Liver (tissue), 3 donors: ENCODE data around the gene EEF2K.

Experiments used
- EGR1 ChIP-seq, 2 donors: IDR thresholded peaks; 2 replicates each; pipeline ENCODE4 v1.6.1; 2016 to 2018; ENCODE audit warnings: antibody characterized with exemption in 2 of 2, low read depth in 2 of 2
- TF ChIP-seq, protein P1 (sequence below): IDR thresholded peaks from 2 replicates; pipeline ENCODE4 v1.6.1; 2016; ENCODE audit warnings: antibody characterized with exemption
- TF ChIP-seq, protein P2 (sequence below): fragments of 150-350 bp; IDR thresholded peaks from 2 replicates; pipeline ENCODE4 v1.5.1; 2017; ENCODE audit warnings: improper control_type of control experiment, low read depth, low read length; ENCODE audit not compliant: missing input control
- donor health status: healthy.
- donor health status: healthy.

DNA sequence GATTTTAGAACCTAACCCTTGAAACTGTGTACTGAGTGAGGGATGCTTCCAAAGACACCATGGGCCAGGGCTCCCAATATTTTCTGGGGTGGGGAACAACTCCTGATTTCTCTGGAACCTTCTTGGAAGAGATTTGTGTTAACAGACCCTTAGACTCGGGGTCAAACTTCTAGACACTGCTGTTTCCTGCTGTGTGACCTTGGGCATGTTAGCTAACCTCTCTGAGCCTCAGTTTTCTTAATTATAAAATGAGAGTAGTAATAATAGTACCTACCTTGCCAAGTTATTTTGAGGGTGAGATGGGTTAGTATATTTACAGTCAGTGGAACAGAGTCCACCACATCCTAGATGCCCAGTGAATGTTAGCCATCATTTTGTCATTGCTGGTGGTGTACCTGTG is 109.9 kb downstream of the EEF2K start:
- TF ChIP-seq EGR1 (IDR thresholded peaks at IDR 0.05; ENCODE audit: low read depth in 2 of 2) = no peak
- TF ChIP-seq, protein P1, sequence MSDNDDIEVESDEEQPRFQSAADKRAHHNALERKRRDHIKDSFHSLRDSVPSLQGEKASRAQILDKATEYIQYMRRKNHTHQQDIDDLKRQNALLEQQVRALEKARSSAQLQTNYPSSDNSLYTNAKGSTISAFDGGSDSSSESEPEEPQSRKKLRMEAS = no peak
- TF ChIP-seq, protein P2, sequence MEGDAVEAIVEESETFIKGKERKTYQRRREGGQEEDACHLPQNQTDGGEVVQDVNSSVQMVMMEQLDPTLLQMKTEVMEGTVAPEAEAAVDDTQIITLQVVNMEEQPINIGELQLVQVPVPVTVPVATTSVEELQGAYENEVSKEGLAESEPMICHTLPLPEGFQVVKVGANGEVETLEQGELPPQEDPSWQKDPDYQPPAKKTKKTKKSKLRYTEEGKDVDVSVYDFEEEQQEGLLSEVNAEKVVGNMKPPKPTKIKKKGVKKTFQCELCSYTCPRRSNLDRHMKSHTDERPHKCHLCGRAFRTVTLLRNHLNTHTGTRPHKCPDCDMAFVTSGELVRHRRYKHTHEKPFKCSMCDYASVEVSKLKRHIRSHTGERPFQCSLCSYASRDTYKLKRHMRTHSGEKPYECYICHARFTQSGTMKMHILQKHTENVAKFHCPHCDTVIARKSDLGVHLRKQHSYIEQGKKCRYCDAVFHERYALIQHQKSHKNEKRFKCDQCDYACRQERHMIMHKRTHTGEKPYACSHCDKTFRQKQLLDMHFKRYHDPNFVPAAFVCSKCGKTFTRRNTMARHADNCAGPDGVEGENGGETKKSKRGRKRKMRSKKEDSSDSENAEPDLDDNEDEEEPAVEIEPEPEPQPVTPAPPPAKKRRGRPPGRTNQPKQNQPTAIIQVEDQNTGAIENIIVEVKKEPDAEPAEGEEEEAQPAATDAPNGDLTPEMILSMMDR = no peak
